PC-9 (cell line): ENCODE measurements around the gene IRGC.

Source experiments
- CTCF ChIP-seq: fragments of 200-600 bp; sonication (generic); conservative IDR thresholded peaks from 2 replicates; pipeline ENCODE4 v1.6.1; 2017; ENCODE audit warnings: mixed run types, antibody characterized with exemption, mild to moderate bottlenecking, moderate library complexity
- EZH2 ChIP-seq: fragments of 200-600 bp; sonication (generic); IDR thresholded peaks from 2 replicates; pipeline ENCODE4 v1.8.0; 2017; ENCODE audit warnings: antibody characterized with exemption, low read depth

- TF ChIP-seq CTCF: no peak
- TF ChIP-seq EZH2: no peak
Observed at GRCh38 chr19:43719918-43720317, 4.0 kb downstream of the IRGC start.
